Panc1 (cell line): ENCODE data around the gene CLSTN2. TPM values are rescaled to one million over a fixed set of nuclear protein-coding genes. Genes with fewer than 3 reads are reported as not detected.

Experiments
- ATAC-seq: fragments of 200-7000 bp; cut with Tn5 transposase; 2 replicates; pipeline ENCODE4 v1.9.1; 2020; ENCODE audit warnings: mild to moderate bottlenecking, moderate library complexity
- BruUV-seq: library from RNA; stranded (reverse); fragments of 400-500 nt; replicated peaks from 2 replicates; lab custom pipeline; 2021; lab: Mats Ljungman, UMichigan
- CTCF ChIA-PET: fragments of 300-600 bp; sonication (Branson Sonifier 250); formaldehyde crosslinking; loops from one replicate; lab custom pipeline; 2022; ENCODE audit warnings: antibody characterized with exemption; lab: Charles Lee
- POLR2A ChIA-PET: fragments of 300-600 bp; sonication (Branson Sonifier 250); formaldehyde crosslinking; loops from one replicate; lab custom pipeline; 2022; ENCODE audit warnings: antibody characterized with exemption; lab: Charles Lee
- DNase-seq: peaks from one replicate; pipeline ENCODE4 v3.0.0-alpha.2; 2010; ENCODE audit warnings: low read depth, low spot score
- H3K27ac ChIP-seq: 2 replicates; pipeline ENCODE4 v1.5.1; 2011; ENCODE audit warnings: mild to moderate bottlenecking, low read length, inconsistent platforms
- H3K27me3 ChIP-seq: fragments of 200-500 bp; sonication (Bioruptor generic); 2 replicates; pipeline ENCODE4 v1.6.0; 2014; ENCODE audit warnings: low read length, inconsistent platforms; ENCODE audit not compliant: control insufficient read depth, insufficient read depth
- H3K36me3 ChIP-seq: fragments of 200-500 bp; sonication (Bioruptor generic); 2 replicates; pipeline ENCODE4 v1.5.1; 2014; ENCODE audit warnings: inconsistent platforms, mild to moderate bottlenecking, low read length, moderate library complexity; ENCODE audit not compliant: control insufficient read depth, insufficient read depth
- H3K4me1 ChIP-seq: 2 replicates; pipeline ENCODE4 v1.5.1; 2011; ENCODE audit warnings: inconsistent platforms, mild to moderate bottlenecking, low read length, moderate library complexity; ENCODE audit not compliant: control insufficient read depth, insufficient read depth
- H3K4me3 ChIP-seq, 2 experiments: 2 replicates each; pipeline ENCODE4 v1.5.1; 2011 to 2012; ENCODE audit warnings: low read depth in 2 of 2, low read length in 2 of 2, mild to moderate bottlenecking in 2 of 2, inconsistent platforms in 1 of 2, moderate library complexity in 1 of 2
- H3K9me3 ChIP-seq: fragments of 200-500 bp; sonication (Bioruptor generic); 2 replicates; pipeline ENCODE4 v1.5.1; 2014; ENCODE audit warnings: low read depth, mild to moderate bottlenecking, inconsistent platforms, low read length, moderate library complexity; ENCODE audit not compliant: control insufficient read depth, insufficient read depth
- CTCF ChIP-seq: fragments of 450-650 bp; IDR thresholded peaks from 2 replicates; pipeline ENCODE4 v1.5.1; 2017; ENCODE audit warnings: mild to moderate bottlenecking
- POLR2AphosphoS5 ChIP-seq: IDR thresholded peaks from 2 replicates; pipeline ENCODE4 v1.6.1; 2012; ENCODE audit warnings: mild to moderate bottlenecking, low read depth, low read length, moderate library complexity
- SIN3A ChIP-seq: IDR thresholded peaks from 2 replicates; pipeline ENCODE4 v1.6.1; 2012; ENCODE audit warnings: low read depth, mild to moderate bottlenecking, low read length, moderate library complexity, borderline replicate concordance; ENCODE audit not compliant: insufficient read depth
- TCF7L2 ChIP-seq: IDR thresholded peaks from 2 replicates; pipeline ENCODE4 v1.6.1; 2011; ENCODE audit warnings: mild to moderate bottlenecking, low read depth, low read length, inconsistent platforms
- in situ Hi-C: cut with HindIII; loops from 2 replicates; pipeline ENCODE4 v1.10.0; 2016; ENCODE audit warnings: low sequenced_read_pairs, low pct_unique_long_range_greater_than_20kb
- intact Hi-C: fragments of 100-400 bp; cut with micrococcal nuclease; formaldehyde crosslinking; loops from one replicate; pipeline ENCODE4 v1.10.0; 2022; ENCODE audit not compliant: unreplicated experiment
- total RNA-seq: library from RNA; stranded (reverse); gene quantifications from one replicate; pipeline ENCODE4 v1.2.1, GENCODE V29; 2021; ENCODE audit not compliant: unreplicated experiment
- TF ChIP-seq, protein P1 (sequence below), 2 experiments: IDR thresholded peaks; 2 replicates each; pipeline ENCODE4 v1.6.1; 2011 to 2012; ENCODE audit warnings: low read depth in 2 of 2, control low read depth in 1 of 2, low read length in 1 of 2, mild to moderate bottlenecking in 1 of 2, moderate library complexity in 1 of 2; ENCODE audit not compliant: insufficient read depth in 1 of 2

CLSTN2 gene
- total RNA-seq, 1 experiment from 2014 or later, result 0.03 TPM

DNA sequence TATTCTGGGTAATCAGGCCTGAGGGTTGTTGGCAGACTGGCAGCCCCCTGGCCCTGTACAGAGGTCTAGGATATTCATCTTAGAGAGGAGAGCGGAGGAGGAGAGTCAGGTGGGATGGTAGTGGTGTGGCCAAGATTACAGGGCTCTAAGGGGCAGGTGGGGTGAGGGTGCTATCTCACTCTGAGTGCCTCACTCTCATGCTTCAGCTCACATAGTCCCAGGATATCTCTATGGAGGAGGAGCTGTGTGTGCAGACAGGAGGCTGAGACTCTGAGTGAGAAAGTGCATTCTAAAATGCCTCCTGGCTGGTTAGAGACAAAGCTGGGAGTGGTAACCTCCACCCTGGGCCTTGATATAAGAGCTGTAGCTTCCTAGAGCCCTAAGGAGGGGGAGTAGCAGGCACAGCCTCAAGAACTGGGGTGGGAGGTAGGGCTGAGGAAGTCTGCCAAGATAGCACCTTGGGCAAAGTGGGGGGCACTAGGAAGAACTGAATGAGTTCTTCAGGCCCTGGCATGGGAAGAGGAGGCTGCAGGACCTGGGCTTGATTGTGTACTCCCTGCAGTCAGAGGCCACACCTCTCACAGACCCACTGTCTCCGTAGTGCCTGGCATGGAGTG is 39.9 kb downstream of the CLSTN2 start:
- ATAC-seq, result no peak
- no peak for DNase-seq
- intact Hi-C loops, result no loop called here
- Histone ChIP-seq H3K27ac (no peak overlapping the region), H3K4me1 (no peaks in the 10 kb centered on the region), H3K9me3 (no peaks in the 10 kb centered on the region), H3K36me3 (no peaks in the 10 kb centered on the region), H3K4me3 (no peak overlapping the region), H3K27me3 (no peaks in the 10 kb centered on the region; the same call in 1 of the 2 replicates)
- in situ Hi-C loops, result no loop called here
- BruUV-seq, result no TSS peak
- TF ChIP-seq SIN3A, result no peak
- no peak for TF ChIP-seq CTCF
- no peak for TF ChIP-seq TCF7L2
- TF ChIP-seq, protein P1, sequence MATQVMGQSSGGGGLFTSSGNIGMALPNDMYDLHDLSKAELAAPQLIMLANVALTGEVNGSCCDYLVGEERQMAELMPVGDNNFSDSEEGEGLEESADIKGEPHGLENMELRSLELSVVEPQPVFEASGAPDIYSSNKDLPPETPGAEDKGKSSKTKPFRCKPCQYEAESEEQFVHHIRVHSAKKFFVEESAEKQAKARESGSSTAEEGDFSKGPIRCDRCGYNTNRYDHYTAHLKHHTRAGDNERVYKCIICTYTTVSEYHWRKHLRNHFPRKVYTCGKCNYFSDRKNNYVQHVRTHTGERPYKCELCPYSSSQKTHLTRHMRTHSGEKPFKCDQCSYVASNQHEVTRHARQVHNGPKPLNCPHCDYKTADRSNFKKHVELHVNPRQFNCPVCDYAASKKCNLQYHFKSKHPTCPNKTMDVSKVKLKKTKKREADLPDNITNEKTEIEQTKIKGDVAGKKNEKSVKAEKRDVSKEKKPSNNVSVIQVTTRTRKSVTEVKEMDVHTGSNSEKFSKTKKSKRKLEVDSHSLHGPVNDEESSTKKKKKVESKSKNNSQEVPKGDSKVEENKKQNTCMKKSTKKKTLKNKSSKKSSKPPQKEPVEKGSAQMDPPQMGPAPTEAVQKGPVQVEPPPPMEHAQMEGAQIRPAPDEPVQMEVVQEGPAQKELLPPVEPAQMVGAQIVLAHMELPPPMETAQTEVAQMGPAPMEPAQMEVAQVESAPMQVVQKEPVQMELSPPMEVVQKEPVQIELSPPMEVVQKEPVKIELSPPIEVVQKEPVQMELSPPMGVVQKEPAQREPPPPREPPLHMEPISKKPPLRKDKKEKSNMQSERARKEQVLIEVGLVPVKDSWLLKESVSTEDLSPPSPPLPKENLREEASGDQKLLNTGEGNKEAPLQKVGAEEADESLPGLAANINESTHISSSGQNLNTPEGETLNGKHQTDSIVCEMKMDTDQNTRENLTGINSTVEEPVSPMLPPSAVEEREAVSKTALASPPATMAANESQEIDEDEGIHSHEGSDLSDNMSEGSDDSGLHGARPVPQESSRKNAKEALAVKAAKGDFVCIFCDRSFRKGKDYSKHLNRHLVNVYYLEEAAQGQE (IDR thresholded peaks at IDR 0.05; ENCODE audit: insufficient read depth in 1 of 2, low read depth in 2 of 2, low read length in 1 of 2), result no peak
- no peak for TF ChIP-seq POLR2AphosphoS5
- ChIA-PET POLR2A (no interaction called here), CTCF (interaction anchor here (0.6 kb wide), 1 partner anchor 131 kb away, joined by 3 read pairs; no protein-coding TSS in a partner anchor)

GRCh38 chr3:139975594-139976365 is 40.8 kb downstream of the CLSTN2 start:
- BruUV-seq, result no TSS peak
- intact Hi-C loops (no loop called here), in situ Hi-C loops (no loop called here)
- H3K27me3 ChIP-seq, result no peaks in the 10 kb centered on the region; the same call in 1 of the 2 replicates
- no peak for ATAC-seq
- H3K9me3 ChIP-seq, result no peaks in the 10 kb centered on the region
- TF ChIP-seq CTCF (no peak), TCF7L2 (no peak), SIN3A (no peak), POLR2AphosphoS5 (no peak)
- TF ChIP-seq, protein P1 (IDR thresholded peaks at IDR 0.05; ENCODE audit: insufficient read depth in 1 of 2, low read depth in 2 of 2, low read length in 1 of 2), result no peak
- ChIA-PET CTCF (no interaction called here), POLR2A (no interaction called here)
- no peak overlapping the region for H3K4me3 ChIP-seq
- no peaks in the 10 kb centered on the region for H3K4me1 ChIP-seq
- no peak overlapping the region for H3K27ac ChIP-seq
- H3K36me3 ChIP-seq, result no peaks in the 10 kb centered on the region
- no peak for DNase-seq
